Colonic mucosa (tissue), 4 donors: ENCODE measurements around the gene PGAP3. TPM values are rescaled to one million over a fixed set of nuclear protein-coding genes. Genes with fewer than 3 reads are reported as not detected.

Experiments
- DNase-seq: peaks from one replicate; pipeline ENCODE4 v3.0.0-alpha.2; 2020
- H3K27ac ChIP-seq: fragments of 200-600 bp; one replicate; pipeline ENCODE4 v1.8.0; 2021
- H3K27me3 ChIP-seq: fragments of 200-600 bp; one replicate; pipeline ENCODE4 v1.8.0; 2021
- H3K36me3 ChIP-seq: fragments of 200-600 bp; one replicate; pipeline ENCODE4 v1.8.0; 2021
- H3K4me1 ChIP-seq: fragments of 200-600 bp; one replicate; pipeline ENCODE4 v1.8.0; 2021; ENCODE audit warnings: mild to moderate bottlenecking
- H3K4me3 ChIP-seq: fragments of 200-600 bp; one replicate; pipeline ENCODE4 v1.8.0; 2021
- H3K9ac ChIP-seq, 2 donors: one replicate each; pipeline ENCODE4 v1.7.0; 2013; ENCODE audit warnings: control low read depth in 2 of 2, low read depth in 2 of 2, low read length in 2 of 2
- H3K9me3 ChIP-seq: fragments of 200-600 bp; one replicate; pipeline ENCODE4 v1.8.0; 2021
- intact Hi-C: fragments of 100-400 bp; cut with DNase I; formaldehyde crosslinking; loops from one replicate; pipeline ENCODE4 v1.14.1; 2022
- total RNA-seq, 2 donors: library from RNA; stranded (reverse); fragmentation: NEBNext Ultra II Directional in 1 of 2; extraction: Animal tissue kit (Norgen Biotek cat#: 25700) in 1 of 2; gene quantifications; one replicate each; pipeline ENCODE4 v1.2.1, GENCODE V29; 2021
- TF ChIP-seq, protein P1 (sequence below): fragments of 200-600 bp; IDR thresholded peaks from one replicate; pipeline ENCODE4 v1.8.0; 2022; ENCODE audit warnings: antibody characterized with exemption, mild to moderate bottlenecking
- donor health status: healthy.
- donor health status: DM: no; HTN: no; CAD: no.
- donor health status: DM: no; HTN: no; CAD: no.

Gene PGAP3
- total RNA-seq, 2 donors from 2014 or later: 37.3 to 42.0 TPM

DNA sequence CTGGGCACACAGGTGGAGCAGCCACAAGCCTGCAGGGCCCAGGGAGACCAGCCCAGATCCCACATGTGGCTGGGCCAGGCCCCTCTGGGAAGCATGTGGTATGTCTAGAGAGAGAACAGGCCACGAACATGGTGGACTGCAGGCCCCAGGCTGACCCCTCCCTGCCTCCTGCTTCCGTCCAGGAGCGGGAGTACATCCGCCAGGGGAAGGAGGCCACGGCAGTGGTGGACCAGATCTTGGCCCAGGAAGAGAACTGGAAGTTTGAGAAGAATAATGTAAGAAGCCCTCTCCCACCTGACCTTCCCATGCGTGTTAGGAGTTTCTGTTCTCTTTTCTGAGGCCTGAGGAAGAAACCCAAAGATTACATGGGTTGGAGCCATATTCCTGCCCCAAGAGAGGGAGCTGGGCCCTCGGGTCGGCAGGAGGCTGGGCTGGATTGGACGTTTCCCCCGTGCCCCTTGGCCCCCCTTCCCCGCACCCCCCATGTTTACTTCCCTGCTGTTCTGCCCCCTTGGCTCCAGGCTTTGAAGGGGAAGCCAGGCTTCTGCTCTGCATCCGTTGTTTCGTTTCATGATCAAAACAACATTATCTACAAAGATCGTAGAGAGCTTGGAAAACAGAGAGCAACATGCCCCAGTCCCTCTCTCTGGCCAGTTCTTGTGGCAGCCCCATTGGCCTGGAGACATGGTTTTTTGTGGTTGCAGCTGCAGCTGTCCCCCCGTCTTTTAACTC is 28.4 kb downstream of the PGAP3 start:
- Histone ChIP-seq H3K4me3 (no peak overlapping the region), H3K27me3 (no peaks in the 10 kb centered on the region), H3K9me3 (no peaks in the 10 kb centered on the region), H3K9ac (no peak overlapping the region), H3K36me3 (peaks cover 5% of the 10 kb centered on the region), H3K4me1 (peaks cover 18% of the 10 kb centered on the region), H3K27ac (no peak overlapping the region)
- TF ChIP-seq, protein P1, sequence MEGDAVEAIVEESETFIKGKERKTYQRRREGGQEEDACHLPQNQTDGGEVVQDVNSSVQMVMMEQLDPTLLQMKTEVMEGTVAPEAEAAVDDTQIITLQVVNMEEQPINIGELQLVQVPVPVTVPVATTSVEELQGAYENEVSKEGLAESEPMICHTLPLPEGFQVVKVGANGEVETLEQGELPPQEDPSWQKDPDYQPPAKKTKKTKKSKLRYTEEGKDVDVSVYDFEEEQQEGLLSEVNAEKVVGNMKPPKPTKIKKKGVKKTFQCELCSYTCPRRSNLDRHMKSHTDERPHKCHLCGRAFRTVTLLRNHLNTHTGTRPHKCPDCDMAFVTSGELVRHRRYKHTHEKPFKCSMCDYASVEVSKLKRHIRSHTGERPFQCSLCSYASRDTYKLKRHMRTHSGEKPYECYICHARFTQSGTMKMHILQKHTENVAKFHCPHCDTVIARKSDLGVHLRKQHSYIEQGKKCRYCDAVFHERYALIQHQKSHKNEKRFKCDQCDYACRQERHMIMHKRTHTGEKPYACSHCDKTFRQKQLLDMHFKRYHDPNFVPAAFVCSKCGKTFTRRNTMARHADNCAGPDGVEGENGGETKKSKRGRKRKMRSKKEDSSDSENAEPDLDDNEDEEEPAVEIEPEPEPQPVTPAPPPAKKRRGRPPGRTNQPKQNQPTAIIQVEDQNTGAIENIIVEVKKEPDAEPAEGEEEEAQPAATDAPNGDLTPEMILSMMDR: no peak
- intact Hi-C loops: no loop called here
- no peak for DNase-seq

DNA sequence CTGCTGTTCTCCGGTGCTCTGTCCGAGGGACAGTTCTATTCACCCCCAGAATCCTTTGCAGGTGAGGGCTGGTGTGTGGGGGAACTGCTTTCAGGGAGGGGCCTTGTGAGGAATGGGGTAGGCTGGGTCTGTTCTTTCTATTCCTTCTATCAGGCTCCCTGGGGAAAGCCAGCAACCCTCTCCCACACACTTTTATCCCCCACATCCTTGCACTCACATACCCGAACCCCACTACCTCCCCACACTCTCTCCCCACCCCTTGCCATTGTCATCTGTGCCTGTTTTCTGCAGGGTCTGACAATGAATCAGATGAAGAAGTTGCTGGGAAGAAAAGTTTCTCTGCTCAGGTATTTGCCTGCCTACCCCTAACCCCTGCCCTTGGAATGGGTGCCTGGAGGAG is 29.1 kb downstream of the PGAP3 start:
- Histone ChIP-seq H3K9me3 (no peaks in the 10 kb centered on the region), H3K9ac (no peak overlapping the region), H3K4me3 (no peak overlapping the region), H3K4me1 (peaks cover 12% of the 10 kb centered on the region), H3K36me3 (peaks cover 5% of the 10 kb centered on the region), H3K27ac (no peak overlapping the region), H3K27me3 (no peaks in the 10 kb centered on the region)
- DNase-seq: no peak
- TF ChIP-seq, protein P1: no peak
- intact Hi-C loops: no loop called here

DNA sequence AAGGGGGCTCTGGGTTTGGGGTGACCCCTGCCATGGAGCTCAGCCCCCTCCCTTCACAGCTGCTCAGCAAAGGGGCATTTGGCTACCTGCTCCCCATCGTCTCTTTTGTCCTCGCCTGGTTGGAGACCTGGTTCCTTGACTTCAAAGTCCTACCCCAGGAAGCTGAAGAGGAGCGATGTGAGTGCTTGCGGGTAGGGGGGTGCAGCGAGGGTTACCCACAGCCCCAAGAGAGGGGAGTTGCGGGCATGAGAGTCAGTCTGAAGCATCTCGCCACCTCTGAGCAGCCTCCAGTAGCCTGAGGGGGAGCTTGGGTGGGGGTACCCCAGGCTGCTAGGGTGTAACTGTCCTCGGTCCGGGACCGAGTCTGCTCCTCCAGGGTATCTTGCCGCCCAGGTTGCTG is 29.5 kb downstream of the PGAP3 start:
- no peak for DNase-seq
- H3K36me3 ChIP-seq: peaks cover 5% of the 10 kb centered on the region

DNA sequence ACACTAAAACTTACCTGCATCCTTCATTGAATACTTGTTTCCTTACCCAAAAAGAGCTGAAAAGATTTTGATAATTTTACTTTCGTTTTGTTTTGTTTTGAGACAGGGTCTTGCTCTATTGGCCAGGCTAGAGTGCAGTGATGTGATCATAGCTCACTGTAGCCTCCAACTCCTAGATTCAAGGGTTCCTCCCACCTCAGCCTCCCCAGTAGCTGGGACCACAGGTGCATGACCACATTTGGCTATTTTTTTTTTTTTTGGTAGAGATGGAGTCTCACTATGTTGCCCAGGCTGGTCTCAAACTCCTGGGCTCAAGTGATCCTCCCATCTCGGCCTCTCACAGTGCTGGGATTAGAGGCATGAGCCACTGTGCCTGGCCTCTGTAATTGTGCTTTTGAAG is 32.8 kb downstream of the PGAP3 start:
- H3K9me3 ChIP-seq: no peaks in the 10 kb centered on the region
- TF ChIP-seq, protein P1: no peak
- H3K4me3 ChIP-seq: no peak overlapping the region
- peaks cover 30% of the 10 kb centered on the region for H3K4me1 ChIP-seq
- H3K27ac ChIP-seq: no peak overlapping the region
- intact Hi-C loops: no loop called here
- H3K36me3 ChIP-seq: no peaks in the 10 kb centered on the region
- H3K9ac ChIP-seq: no peak overlapping the region
- DNase-seq: no peak
- H3K27me3 ChIP-seq: no peaks in the 10 kb centered on the region

More for the DNA sequence above, 29.5 kb downstream of the PGAP3 start:
- intact Hi-C loops: no loop called here
- Histone ChIP-seq H3K4me3 (no peak overlapping the region), H3K27me3 (no peaks in the 10 kb centered on the region), H3K27ac (no peak overlapping the region), H3K9ac (no peak overlapping the region), H3K9me3 (no peaks in the 10 kb centered on the region), H3K4me1 (peaks cover 10% of the 10 kb centered on the region)
- TF ChIP-seq, protein P1: no peak

DNA sequence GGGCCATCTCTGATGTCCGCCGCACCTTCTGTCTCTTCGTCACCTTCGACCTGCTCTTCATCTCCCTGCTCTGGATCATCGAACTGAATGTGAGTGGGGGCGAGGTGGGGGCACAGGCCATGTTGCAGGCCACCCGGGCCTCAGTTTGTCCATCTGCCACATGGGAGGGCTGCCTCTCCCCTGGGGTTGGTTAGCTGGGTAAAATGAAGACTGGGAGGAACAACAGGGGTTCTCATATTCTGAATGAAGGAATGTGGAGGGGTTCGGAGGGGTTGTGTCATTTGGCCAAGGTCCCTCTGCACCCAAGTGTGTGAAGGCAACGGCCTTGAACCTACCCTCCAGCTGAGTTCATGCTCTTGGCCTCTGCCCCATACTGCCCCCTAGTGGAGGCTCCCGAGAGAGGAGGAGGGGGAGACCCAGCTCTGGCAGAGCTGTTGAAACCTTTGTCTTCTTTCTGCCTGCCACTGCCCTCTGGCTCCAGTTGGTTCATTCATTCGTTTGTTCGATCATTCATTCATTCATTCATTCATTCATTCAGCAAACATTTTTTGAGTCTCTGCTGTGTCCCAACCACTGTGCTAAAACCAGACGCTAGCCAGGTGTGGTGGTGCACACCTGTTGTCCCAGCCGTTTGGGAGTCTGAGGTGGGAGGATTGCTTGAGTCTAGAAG is 34.1 kb downstream of the PGAP3 start:
- H3K27me3 ChIP-seq: no peaks in the 10 kb centered on the region
- H3K36me3 ChIP-seq: no peaks in the 10 kb centered on the region
- peak; percentile 90 for DNase-seq
- TF ChIP-seq, protein P1: peak; percentile 88
- H3K9ac ChIP-seq: peak overlapping the region; percentile 31 to 34
- no peak overlapping the region for H3K27ac ChIP-seq
- intact Hi-C loops: no loop called here
- peaks cover 30% of the 10 kb centered on the region for H3K4me1 ChIP-seq
- H3K4me3 ChIP-seq: no peak overlapping the region
- H3K9me3 ChIP-seq: no peaks in the 10 kb centered on the region
